ENCODE data around the gene FLRT1. TPM values are rescaled to one million over a fixed set of nuclear protein-coding genes. Genes with fewer than 3 reads are reported as not detected.

FLRT1 gene
- polyA plus RNA-seq, 1 experiment, result 0.17 TPM

GRCh38 chr11:64060263-64060860 is 24.6 kb downstream of the FLRT1 start:
- Histone ChIP-seq H3K4me3 (ENCODE audit: low read depth, low read length) (peak overlapping the region; percentile 44), H3K27ac (ENCODE audit: low read depth, low read length) (no peak overlapping the region), H3K9me3 (ENCODE audit: control insufficient read depth, insufficient read depth, low read length) (no peaks in the 10 kb centered on the region; the same call in 1 of the 2 replicates), H3K27me3 (ENCODE audit: control insufficient read depth, insufficient read depth, low read length) (peaks cover 27% of the 10 kb centered on the region)
- ChIA-PET CTCF (no interaction called here), POLR2A (no interaction called here)
- TF ChIP-seq, protein P1, sequence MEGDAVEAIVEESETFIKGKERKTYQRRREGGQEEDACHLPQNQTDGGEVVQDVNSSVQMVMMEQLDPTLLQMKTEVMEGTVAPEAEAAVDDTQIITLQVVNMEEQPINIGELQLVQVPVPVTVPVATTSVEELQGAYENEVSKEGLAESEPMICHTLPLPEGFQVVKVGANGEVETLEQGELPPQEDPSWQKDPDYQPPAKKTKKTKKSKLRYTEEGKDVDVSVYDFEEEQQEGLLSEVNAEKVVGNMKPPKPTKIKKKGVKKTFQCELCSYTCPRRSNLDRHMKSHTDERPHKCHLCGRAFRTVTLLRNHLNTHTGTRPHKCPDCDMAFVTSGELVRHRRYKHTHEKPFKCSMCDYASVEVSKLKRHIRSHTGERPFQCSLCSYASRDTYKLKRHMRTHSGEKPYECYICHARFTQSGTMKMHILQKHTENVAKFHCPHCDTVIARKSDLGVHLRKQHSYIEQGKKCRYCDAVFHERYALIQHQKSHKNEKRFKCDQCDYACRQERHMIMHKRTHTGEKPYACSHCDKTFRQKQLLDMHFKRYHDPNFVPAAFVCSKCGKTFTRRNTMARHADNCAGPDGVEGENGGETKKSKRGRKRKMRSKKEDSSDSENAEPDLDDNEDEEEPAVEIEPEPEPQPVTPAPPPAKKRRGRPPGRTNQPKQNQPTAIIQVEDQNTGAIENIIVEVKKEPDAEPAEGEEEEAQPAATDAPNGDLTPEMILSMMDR (IDR thresholded peaks at IDR 0.05; ENCODE audit: low read depth, low read length), result no peak
- DNase-seq (ENCODE audit: low read depth, low spot score), result no peak

GRCh38 chr11:64060861-64061444 is 25.2 kb downstream of the FLRT1 start:
- no peaks in the 10 kb centered on the region; the same call in 1 of the 2 replicates for H3K9me3 ChIP-seq (ENCODE audit: control insufficient read depth, insufficient read depth, low read length)
- POLR2A ChIA-PET, result no interaction called here
- TF ChIP-seq, protein P1 (IDR thresholded peaks at IDR 0.05; ENCODE audit: low read depth, low read length), result no peak
- peaks cover 27% of the 10 kb centered on the region for H3K27me3 ChIP-seq (ENCODE audit: control insufficient read depth, insufficient read depth, low read length)
- no peak for DNase-seq (ENCODE audit: low read depth, low spot score)
- CTCF ChIA-PET, result interaction anchor here (0.9 kb wide), 1 partner anchor 8 kb away, joined by 6 read pairs; no protein-coding TSS in a partner anchor
- peak overlapping the region; percentile 55 for H3K4me3 ChIP-seq (ENCODE audit: low read depth, low read length)
- H3K27ac ChIP-seq (ENCODE audit: low read depth, low read length), result no peak overlapping the region

DNA sequence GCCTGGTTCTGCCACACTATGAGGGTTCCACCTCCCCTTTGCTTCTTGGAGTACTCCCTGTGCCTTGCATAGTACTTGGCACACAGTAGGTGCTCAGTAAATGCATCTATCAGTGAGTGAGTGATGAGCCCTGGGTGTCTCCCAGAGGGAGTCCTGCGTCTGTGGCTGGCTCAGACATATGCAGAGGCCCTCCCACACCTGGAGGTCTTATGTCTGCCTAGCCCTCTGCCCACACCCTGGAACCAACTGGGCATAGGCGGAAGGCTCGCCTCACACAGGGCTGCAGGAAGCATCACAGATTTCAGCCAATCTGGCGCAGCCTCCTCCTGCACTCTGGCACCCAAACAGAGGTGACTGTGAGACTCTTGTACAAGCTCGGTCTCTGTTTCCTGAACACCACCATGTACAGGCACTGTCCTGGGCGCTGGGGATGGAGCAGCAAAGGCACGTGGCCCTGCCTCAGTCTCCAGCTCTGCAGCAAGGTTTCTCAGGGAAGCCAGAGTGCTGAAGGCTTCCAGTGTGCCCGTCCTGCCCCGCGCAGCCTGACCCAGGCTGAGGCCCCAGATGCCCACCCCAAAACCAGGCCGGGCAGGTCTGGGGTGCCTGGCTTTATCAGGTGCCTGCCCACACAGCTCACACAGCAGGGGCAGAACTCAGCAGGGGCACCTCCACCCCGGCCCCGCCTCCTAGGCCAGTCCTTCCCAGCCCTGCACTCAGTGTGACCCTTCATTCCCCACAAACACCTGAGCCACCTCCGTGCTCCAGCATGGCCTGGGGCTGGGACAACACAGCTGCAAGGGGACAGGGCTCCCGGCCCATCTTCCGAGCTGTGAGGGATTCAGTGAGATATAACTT is 26.7 kb downstream of the FLRT1 start:
- POLR2A ChIA-PET, result no interaction called here
- Histone ChIP-seq H3K4me3 (ENCODE audit: low read depth, low read length) (no peak overlapping the region), H3K27ac (ENCODE audit: low read depth, low read length) (no peak overlapping the region), H3K9me3 (ENCODE audit: control insufficient read depth, insufficient read depth, low read length) (no peaks in the 10 kb centered on the region; the same call in 1 of the 2 replicates), H3K27me3 (ENCODE audit: control insufficient read depth, insufficient read depth, low read length) (peaks cover 27% of the 10 kb centered on the region)
- CTCF ChIA-PET, result no interaction called here
- DNase-seq (ENCODE audit: low read depth, low spot score), result no peak
- TF ChIP-seq, protein P1 (IDR thresholded peaks at IDR 0.05; ENCODE audit: low read depth, low read length), result no peak

GRCh38 chr11:64063777-64064176 is 28.0 kb downstream of the FLRT1 start:
- ChIA-PET POLR2A (no interaction called here), CTCF (no interaction called here)
- DNase-seq (ENCODE audit: low read depth, low spot score), result no peak
- Histone ChIP-seq H3K9me3 (ENCODE audit: control insufficient read depth, insufficient read depth, low read length) (no peaks in the 10 kb centered on the region; the same call in 1 of the 2 replicates), H3K27ac (ENCODE audit: low read depth, low read length) (no peak overlapping the region), H3K27me3 (ENCODE audit: control insufficient read depth, insufficient read depth, low read length) (peaks cover 33% of the 10 kb centered on the region), H3K4me3 (ENCODE audit: low read depth, low read length) (no peak overlapping the region)
- TF ChIP-seq, protein P1 (IDR thresholded peaks at IDR 0.05; ENCODE audit: low read depth, low read length), result no peak
